ENCODE data around the gene TMEM132D. TPM values are rescaled to one million over a fixed set of nuclear protein-coding genes. Genes with fewer than 3 reads are reported as not detected.

The TMEM132D gene
- total RNA-seq, 4 donors from 2014 or later = not detected

GRCh38 chr12:129871991-129872972, 31.5 kb downstream of the TMEM132D start:
- DNase-seq (ENCODE audit: low spot score) (no peak), ATAC-seq (ENCODE audit: low FRiP score) (no peak)
- no peak for TF ChIP-seq CTCF (IDR thresholded peaks at IDR 0.05)

- DNase-seq (ENCODE audit: low spot score) = no peak
- no peak for TF ChIP-seq CTCF (IDR thresholded peaks at IDR 0.05)
- no peak for ATAC-seq (ENCODE audit: low FRiP score)
Measured at GRCh38 chr12:129870796-129871195, 33.0 kb downstream of the TMEM132D start.

GRCh38 chr12:129870136-129870535, 33.7 kb downstream of the TMEM132D start:
- no peak for TF ChIP-seq CTCF (IDR thresholded peaks at IDR 0.05)
- no peak for DNase-seq (ENCODE audit: low spot score)
- ATAC-seq (ENCODE audit: low FRiP score) = no peak

GRCh38 chr12:129868575-129868974, 35.2 kb downstream of the TMEM132D start:
- no peak for TF ChIP-seq CTCF (IDR thresholded peaks at IDR 0.05)
- ATAC-seq (ENCODE audit: low FRiP score) = no peak
- no peak for DNase-seq (ENCODE audit: low spot score)

GRCh38 chr12:129863938-129864337, 39.9 kb downstream of the TMEM132D start:
- ATAC-seq (ENCODE audit: low FRiP score) = no peak
- no peak for TF ChIP-seq CTCF (IDR thresholded peaks at IDR 0.05)
- no peak for DNase-seq (ENCODE audit: low spot score)

- no peak for TF ChIP-seq CTCF (IDR thresholded peaks at IDR 0.05)
- no peak for ATAC-seq (ENCODE audit: low FRiP score)
- no peak for DNase-seq (ENCODE audit: low spot score)
Measured at GRCh38 chr12:129862561-129863175, 41.2 kb downstream of the TMEM132D start.

All from omental fat pad (tissue), 4 donors.